K562 (cell line): ENCODE data around the gene ID1.

Source experiments
- CEBPG ChIP-seq, 3 experiments: fragments of 200-800 bp in 1 of 3; sonication (Bioruptor generic) in 1 of 3; sonication (generic) in 1 of 3; formaldehyde crosslinking in 1 of 3; IDR thresholded peaks in 2 of 3; conservative IDR thresholded peaks in 1 of 3; 2 replicates each; pipeline versions ENCODE4 v1.6.1 to v1.8.0; 2016 to 2022; ENCODE audit warnings: missing compliant biosample characterization in 2 of 3, missing genetic modification characterization in 2 of 3, mild to moderate bottlenecking in 1 of 3, missing genetic modification reagents in 1 of 3
- ZBTB8A ChIP-seq: fragments of 450-650 bp; IDR thresholded peaks from 2 replicates; pipeline ENCODE4 v1.6.1; 2018; ENCODE audit warnings: mild to moderate bottlenecking, moderate library complexity; ENCODE audit not compliant: partially characterized antibody
- TF ChIP-seq, protein P1 (sequence below): fragments of 250-450 bp; sonication (Bioruptor Pico); IDR thresholded peaks from 2 replicates; pipeline ENCODE4 v1.4.0; 2020
- TF ChIP-seq, protein P2 (sequence below), 3 experiments: IDR thresholded peaks in 2 of 3; conservative IDR thresholded peaks in 1 of 3; 2 replicates each; pipeline ENCODE4 v1.5.1; 2011 to 2012; ENCODE audit warnings: low read length in 3 of 3, mild to moderate bottlenecking in 3 of 3, control low read depth in 2 of 3, improper control_type of control experiment in 1 of 3, inconsistent platforms in 1 of 3, low read depth in 1 of 3, mixed read lengths in 1 of 3, moderate library complexity in 1 of 3; ENCODE audit not compliant: insufficient read depth in 2 of 3
- TF ChIP-seq, protein P3 (sequence below): fragments of 250-450 bp; sonication (Bioruptor Pico); IDR thresholded peaks from 2 replicates; pipeline ENCODE4 v1.4.0; 2020; ENCODE audit warnings: mild to moderate bottlenecking, moderate library complexity
- TF ChIP-seq, protein P4 (sequence below): sonication (generic); formaldehyde crosslinking; IDR thresholded peaks from 2 replicates; pipeline ENCODE4 v1.8.1; 2022; ENCODE audit warnings: missing genetic modification reagents

DNA sequence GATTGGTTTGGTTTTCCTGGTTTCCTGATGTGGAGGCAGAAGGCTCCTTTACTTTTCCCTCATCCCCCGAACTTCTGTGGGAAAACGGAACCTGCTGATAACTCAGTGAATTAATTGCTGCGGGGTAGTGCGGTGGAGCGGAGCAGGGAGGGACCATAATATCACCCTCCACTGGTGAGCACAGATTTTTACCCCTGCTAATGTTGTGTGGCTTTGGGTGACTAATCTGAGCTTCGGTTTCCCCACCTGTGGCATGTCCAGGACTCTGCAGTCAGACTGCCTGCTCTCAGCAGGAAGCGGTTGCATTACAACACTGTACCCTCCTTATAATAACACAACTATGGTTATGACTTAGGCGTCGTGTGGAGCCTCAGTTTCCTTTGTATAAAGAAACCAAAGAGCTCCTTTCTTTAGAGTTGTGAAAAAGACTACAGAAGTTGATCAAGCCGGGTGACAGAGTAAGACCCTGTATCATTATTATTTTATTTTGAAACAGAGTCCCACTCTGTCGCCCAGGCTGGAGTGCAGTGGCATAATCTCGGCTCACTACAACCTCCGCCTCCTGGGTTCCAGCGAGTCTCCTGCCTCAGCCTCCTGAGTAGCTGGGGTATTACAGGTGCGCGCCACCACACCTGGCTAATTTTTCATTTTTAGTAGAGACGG, 2.2 kb upstream of the ID1 start:
- TF ChIP-seq, protein P1, sequence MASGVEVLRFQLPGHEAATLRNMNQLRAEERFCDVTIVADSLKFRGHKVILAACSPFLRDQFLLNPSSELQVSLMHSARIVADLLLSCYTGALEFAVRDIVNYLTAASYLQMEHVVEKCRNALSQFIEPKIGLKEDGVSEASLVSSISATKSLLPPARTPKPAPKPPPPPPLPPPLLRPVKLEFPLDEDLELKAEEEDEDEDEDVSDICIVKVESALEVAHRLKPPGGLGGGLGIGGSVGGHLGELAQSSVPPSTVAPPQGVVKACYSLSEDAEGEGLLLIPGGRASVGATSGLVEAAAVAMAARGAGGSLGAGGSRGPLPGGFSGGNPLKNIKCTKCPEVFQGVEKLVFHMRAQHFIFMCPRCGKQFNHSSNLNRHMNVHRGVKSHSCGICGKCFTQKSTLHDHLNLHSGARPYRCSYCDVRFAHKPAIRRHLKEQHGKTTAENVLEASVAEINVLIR (CRISPR knock-in tag) = no peak
- TF ChIP-seq, protein P2, sequence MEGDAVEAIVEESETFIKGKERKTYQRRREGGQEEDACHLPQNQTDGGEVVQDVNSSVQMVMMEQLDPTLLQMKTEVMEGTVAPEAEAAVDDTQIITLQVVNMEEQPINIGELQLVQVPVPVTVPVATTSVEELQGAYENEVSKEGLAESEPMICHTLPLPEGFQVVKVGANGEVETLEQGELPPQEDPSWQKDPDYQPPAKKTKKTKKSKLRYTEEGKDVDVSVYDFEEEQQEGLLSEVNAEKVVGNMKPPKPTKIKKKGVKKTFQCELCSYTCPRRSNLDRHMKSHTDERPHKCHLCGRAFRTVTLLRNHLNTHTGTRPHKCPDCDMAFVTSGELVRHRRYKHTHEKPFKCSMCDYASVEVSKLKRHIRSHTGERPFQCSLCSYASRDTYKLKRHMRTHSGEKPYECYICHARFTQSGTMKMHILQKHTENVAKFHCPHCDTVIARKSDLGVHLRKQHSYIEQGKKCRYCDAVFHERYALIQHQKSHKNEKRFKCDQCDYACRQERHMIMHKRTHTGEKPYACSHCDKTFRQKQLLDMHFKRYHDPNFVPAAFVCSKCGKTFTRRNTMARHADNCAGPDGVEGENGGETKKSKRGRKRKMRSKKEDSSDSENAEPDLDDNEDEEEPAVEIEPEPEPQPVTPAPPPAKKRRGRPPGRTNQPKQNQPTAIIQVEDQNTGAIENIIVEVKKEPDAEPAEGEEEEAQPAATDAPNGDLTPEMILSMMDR (IDR thresholded peaks at IDR 0.05 in 2 of 3, conservative IDR thresholded peaks at IDR 0.05 in 1 of 3; ENCODE audit: insufficient read depth in 2 of 3, low read depth in 1 of 3, low read length in 3 of 3) = no peak
- TF ChIP-seq, protein P3, sequence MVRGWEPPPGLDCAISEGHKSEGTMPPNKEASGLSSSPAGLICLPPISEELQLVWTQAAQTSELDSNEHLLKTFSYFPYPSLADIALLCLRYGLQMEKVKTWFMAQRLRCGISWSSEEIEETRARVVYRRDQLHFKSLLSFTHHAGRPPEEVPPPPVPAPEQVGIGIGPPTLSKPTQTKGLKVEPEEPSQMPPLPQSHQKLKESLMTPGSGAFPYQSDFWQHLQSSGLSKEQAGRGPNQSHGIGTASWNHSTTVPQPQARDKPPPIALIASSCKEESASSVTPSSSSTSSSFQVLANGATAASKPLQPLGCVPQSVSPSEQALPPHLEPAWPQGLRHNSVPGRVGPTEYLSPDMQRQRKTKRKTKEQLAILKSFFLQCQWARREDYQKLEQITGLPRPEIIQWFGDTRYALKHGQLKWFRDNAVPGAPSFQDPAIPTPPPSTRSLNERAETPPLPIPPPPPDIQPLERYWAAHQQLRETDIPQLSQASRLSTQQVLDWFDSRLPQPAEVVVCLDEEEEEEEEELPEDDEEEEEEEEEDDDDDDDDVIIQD (CRISPR knock-in tag) = no peak
- no peak for TF ChIP-seq CEBPG (CRISPR knock-in tag; IDR thresholded peaks at IDR 0.05)
- no peak for TF ChIP-seq CEBPG (tag; conservative IDR thresholded peaks at IDR 0.05 in 1 of 2, IDR thresholded peaks at IDR 0.05 in 1 of 2)
- TF ChIP-seq, protein P4, sequence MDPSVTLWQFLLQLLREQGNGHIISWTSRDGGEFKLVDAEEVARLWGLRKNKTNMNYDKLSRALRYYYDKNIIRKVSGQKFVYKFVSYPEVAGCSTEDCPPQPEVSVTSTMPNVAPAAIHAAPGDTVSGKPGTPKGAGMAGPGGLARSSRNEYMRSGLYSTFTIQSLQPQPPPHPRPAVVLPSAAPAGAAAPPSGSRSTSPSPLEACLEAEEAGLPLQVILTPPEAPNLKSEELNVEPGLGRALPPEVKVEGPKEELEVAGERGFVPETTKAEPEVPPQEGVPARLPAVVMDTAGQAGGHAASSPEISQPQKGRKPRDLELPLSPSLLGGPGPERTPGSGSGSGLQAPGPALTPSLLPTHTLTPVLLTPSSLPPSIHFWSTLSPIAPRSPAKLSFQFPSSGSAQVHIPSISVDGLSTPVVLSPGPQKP (CRISPR knock-in tag) = no peak
- no peak for TF ChIP-seq ZBTB8A
